IMR-90 (cell line): ENCODE results near the gene PF4V1.

Source experiments
- CTCF ChIP-seq: conservative IDR thresholded peaks from 2 replicates; pipeline ENCODE4 v1.5.1; 2012; ENCODE audit warnings: mild to moderate bottlenecking, low read depth, low read length, improper control_type of control experiment
- ELK1 ChIP-seq: fragments of 150-350 bp; IDR thresholded peaks from 2 replicates; pipeline ENCODE4 v1.6.1; 2016; ENCODE audit warnings: low read depth, mild to moderate bottlenecking, low read length, moderate library complexity, borderline replicate concordance
- MAFK ChIP-seq: IDR thresholded peaks from 2 replicates; pipeline ENCODE4 v1.6.1; 2012; ENCODE audit warnings: low read depth, low read length, improper control_type of control experiment
- POLR2A ChIP-seq: IDR thresholded peaks from 2 replicates; pipeline ENCODE4 v1.6.1; 2012; ENCODE audit warnings: mild to moderate bottlenecking, low read depth, low read length
- RAD21 ChIP-seq: IDR thresholded peaks from 2 replicates; pipeline ENCODE4 v1.6.1; 2012; ENCODE audit warnings: low read length, improper control_type of control experiment
- USF2 ChIP-seq: fragments of 150-350 bp; IDR thresholded peaks from 2 replicates; pipeline ENCODE4 v1.6.1; 2017; ENCODE audit warnings: mild to moderate bottlenecking, antibody characterized with exemption, low read length, low read depth

- TF ChIP-seq POLR2A (no peak), CTCF (no peak), USF2 (no peak), MAFK (no peak), ELK1 (no peak), RAD21 (no peak)
Observed at GRCh38 chr4:73839071-73839470, 14.0 kb upstream of the PF4V1 start.
